HepG2 (cell line): ENCODE measurements around the gene CAPN10.

Experiments used
- EZH2 ChIP-seq: conservative IDR thresholded peaks from 2 replicates; pipeline ENCODE4 v1.6.1; 2012; ENCODE audit warnings: mild to moderate bottlenecking, low read depth, low read length, moderate library complexity
- HMG20B ChIP-seq: conservative IDR thresholded peaks from 2 replicates; pipeline ENCODE4 v1.6.1; 2016; ENCODE audit warnings: missing genetic modification reagents, missing compliant biosample characterization
- ZNF362 ChIP-seq: sonication (generic); formaldehyde crosslinking; IDR thresholded peaks from 2 replicates; pipeline ENCODE4 v1.4.0; 2020; ENCODE audit warnings: missing genetic modification reagents, mild to moderate bottlenecking, borderline replicate concordance

- no peak for TF ChIP-seq HMG20B (CRISPR knock-in tag)
- TF ChIP-seq ZNF362 (CRISPR knock-in tag): no peak
- TF ChIP-seq EZH2: no peak
Observed at GRCh38 chr2:240644171-240644651, 57.7 kb downstream of the CAPN10 start.
